Thoracic aorta (tissue), 2 donors: ENCODE results near the gene PDE6B. TPM values are rescaled to one million over a fixed set of nuclear protein-coding genes. Genes with fewer than 3 reads are reported as not detected.
A peak's percentile ranks its signal among the peaks of the same experiment; 100 is the strongest.
"Not testable (repeated sequence)": the region's sequence is repeated elsewhere in the genome, so short reads cannot be mapped to it uniquely, and the experiment has no call there.

ENCODE experiments used
- ATAC-seq: fragments of 150-250 bp; one replicate; pipeline ENCODE4 v1.8.0; 2017; ENCODE audit warnings: low read depth; ENCODE audit not compliant: insufficient number of reproducible peaks, low FRiP score
- DNase-seq: peaks from one replicate; pipeline ENCODE4 v3.0.0-alpha.2; 2020; ENCODE audit warnings: low spot score
- H3K27ac ChIP-seq, 2 donors: fragments of 200-600 bp; sonication (generic); 1 replicate in 1 of 2; 2 replicates in 1 of 2; pipeline ENCODE4 v1.5.1; 2016; ENCODE audit warnings: mild to moderate bottlenecking in 2 of 2, moderate library complexity in 2 of 2
- H3K27me3 ChIP-seq: fragments of 200-600 bp; sonication (generic); replicated peaks from 2 replicates; pipeline ENCODE4 v1.6.0; 2016; ENCODE audit warnings: mild to moderate bottlenecking; ENCODE audit not compliant: insufficient read depth
- H3K36me3 ChIP-seq: fragments of 200-600 bp; sonication (generic); one replicate; pipeline ENCODE4 v1.5.1; 2016
- H3K4me1 ChIP-seq, 2 donors: fragments of 200-600 bp; sonication (generic); 1 replicate in 1 of 2; 2 replicates in 1 of 2; pipeline versions ENCODE4 v1.5.1 to v1.6.0; 2016; ENCODE audit warnings: low read depth in 2 of 2, mild to moderate bottlenecking in 1 of 2; ENCODE audit not compliant: control insufficient read depth in 1 of 2
- H3K4me3 ChIP-seq: fragments of 200-600 bp; sonication (generic); 2 replicates; pipeline ENCODE4 v1.5.1; 2016; ENCODE audit warnings: mild to moderate bottlenecking
- H3K9me3 ChIP-seq: fragments of 200-600 bp; sonication (generic); 2 replicates; pipeline ENCODE4 v1.5.1; 2016
- CTCF ChIP-seq: fragments of 200-600 bp; sonication (generic); IDR thresholded peaks from one replicate; pipeline ENCODE4 v1.5.1; 2019; ENCODE audit warnings: antibody characterized with exemption
- total RNA-seq, 2 donors: library from RNA; depleted of rRNA; stranded (reverse); fragments of >200 nt; gene quantifications; one replicate each; pipeline versions ENCODE4 v1.1.0 to v1.2.3, GENCODE V29; 2016

PDE6B gene
- total RNA-seq, 2 donors from 2014 or later: 1.8 to 3.6 TPM

DNA sequence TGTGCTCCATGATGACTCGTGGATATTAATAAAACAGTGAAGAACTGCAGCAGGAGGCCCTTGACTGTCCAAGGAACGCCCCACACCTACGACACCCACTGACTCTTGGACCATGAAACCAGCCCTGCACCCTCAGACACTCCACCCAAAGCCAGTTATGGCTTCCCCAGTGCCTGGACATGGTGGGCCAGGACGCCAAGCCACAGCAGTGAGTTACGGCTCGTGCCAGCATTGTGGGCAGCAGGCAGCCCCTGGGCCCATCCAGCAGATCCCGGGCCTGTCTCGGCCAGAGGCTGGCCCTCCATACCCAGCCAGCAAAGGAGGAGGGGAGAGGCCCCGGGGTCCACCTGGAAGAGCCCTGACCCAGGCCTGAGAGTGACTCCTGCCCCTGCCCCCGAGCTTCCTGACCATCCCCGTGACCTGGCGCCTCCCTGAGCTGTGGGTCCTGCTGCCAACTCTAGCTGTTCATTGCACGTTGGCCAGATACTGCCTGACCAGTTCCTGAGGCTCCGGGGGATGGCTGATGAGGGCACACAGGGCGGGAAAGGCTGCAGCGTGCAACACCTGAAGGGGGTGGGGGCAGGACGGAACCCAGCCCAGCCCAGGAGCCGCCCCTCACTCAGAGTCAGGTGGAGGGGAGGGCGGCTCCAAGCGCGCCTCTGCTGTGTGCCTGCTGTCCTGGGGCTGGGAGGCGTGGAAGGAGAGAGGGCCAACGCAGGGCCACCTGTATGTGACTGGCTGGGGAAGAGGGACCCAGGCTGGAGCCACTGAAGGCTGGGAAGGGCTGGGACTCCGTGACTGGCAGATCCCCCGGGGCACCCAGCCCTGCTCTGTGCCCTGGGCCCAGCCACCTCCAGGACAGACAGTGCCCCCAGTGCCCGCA is 62.8 kb downstream of the PDE6B start:
- H3K4me3 ChIP-seq: peak overlapping the region; percentile 75
- no peak for ATAC-seq
- no peaks in the 10 kb centered on the region for H3K27me3 ChIP-seq
- no peak for TF ChIP-seq CTCF
- H3K9me3 ChIP-seq: no peaks in the 10 kb centered on the region
- peaks cover 7 to 22% of the 10 kb centered on the region in 2 donors for H3K4me1 ChIP-seq
- peak overlapping the region in 1 of 2 donors; percentile 72 for H3K27ac ChIP-seq
- no peaks in the 10 kb centered on the region for H3K36me3 ChIP-seq
- no peak for DNase-seq

DNA sequence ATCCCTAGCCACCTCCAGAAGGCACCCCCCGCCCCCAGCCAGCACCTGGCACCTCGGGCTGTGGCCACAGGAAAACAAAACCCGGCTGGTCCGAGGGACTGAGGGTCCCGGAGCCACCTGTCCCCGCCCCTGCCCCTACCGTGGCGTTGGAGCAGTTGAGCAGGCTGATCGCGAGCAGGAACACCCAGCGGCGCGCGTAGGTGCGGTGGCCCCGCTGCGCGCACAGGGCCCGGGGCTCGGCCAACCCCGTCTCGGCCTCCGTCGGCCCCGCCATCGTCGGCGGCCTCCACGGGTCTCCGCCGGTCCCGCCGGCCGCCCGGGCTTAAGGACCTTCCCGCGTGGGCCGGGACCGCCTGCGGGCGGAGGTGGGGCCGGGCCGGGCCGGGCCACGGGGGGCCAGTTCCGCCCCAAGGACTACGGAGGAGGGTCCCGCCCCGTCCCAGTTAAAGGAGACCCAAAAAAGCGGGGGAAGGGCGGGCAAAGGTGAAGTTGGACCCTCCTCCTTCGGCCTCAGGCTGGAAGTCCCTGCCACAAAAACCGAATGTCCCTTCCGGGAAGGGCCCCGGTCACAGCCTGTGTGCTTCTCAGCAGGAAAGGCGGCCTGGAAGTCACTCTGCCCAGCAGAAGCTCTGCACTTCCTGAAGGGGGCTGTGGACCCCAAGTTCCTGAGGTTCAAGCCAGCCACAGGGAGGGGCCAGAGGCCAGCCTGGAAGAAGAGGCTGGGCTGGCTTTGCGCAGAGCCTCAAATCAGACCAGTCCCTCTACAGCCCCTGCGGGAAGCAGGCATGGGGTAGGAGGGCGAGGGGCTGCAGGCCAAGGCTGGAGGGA is 63.7 kb downstream of the PDE6B start, which contains the start of gene SLC49A3:
Gene SLC49A3, minus strand, starts transcription at position 298 of the 828 bp plus-strand sequence. Its CDS starts 24 bp downstream, at position 274.
- peak within 1 kb of the TSS; percentile 53 to 72 for H3K27ac ChIP-seq
- no peak for DNase-seq
- peak within 1 kb of the TSS; percentile 75 for H3K4me3 ChIP-seq
- TF ChIP-seq CTCF: no peak
- H3K36me3 ChIP-seq: no peaks in the 10 kb centered on the region
- no peaks in the 10 kb centered on the region for H3K27me3 ChIP-seq
- ATAC-seq: peak; percentile 26
- H3K4me1 ChIP-seq: peaks cover 7 to 22% of the 10 kb centered on the region in 2 donors
- no peaks in the 10 kb centered on the region for H3K9me3 ChIP-seq

DNA sequence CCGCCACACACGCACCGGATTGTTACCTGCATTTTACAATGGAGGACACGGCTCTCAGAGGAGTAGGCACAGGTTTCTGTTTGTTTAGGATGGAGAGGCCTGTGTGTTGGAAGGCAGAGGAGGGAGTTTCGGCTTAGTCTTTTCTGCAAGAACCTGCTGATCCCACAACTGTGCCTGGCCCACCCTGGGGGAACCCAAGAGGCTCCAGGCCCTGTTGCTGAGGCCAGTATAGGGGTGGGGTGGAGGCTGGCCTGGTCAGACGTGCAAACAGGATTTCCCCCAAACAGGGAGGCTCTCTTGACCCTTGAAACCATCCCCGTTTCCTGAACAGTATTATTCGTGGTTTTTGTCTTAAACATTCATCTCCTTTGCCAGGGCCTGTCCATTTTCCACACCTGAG is 64.3 kb downstream of the PDE6B start:
- no peak for ATAC-seq
- no peaks in the 10 kb centered on the region for H3K9me3 ChIP-seq
- H3K36me3 ChIP-seq: no peaks in the 10 kb centered on the region
- no peak for DNase-seq
- peak overlapping the region; percentile 75 for H3K4me3 ChIP-seq
- peaks cover 7 to 22% of the 10 kb centered on the region in 2 donors for H3K4me1 ChIP-seq
- no peak for TF ChIP-seq CTCF
- H3K27me3 ChIP-seq: no peaks in the 10 kb centered on the region
- peak overlapping the region; percentile 53 to 72 for H3K27ac ChIP-seq

DNA sequence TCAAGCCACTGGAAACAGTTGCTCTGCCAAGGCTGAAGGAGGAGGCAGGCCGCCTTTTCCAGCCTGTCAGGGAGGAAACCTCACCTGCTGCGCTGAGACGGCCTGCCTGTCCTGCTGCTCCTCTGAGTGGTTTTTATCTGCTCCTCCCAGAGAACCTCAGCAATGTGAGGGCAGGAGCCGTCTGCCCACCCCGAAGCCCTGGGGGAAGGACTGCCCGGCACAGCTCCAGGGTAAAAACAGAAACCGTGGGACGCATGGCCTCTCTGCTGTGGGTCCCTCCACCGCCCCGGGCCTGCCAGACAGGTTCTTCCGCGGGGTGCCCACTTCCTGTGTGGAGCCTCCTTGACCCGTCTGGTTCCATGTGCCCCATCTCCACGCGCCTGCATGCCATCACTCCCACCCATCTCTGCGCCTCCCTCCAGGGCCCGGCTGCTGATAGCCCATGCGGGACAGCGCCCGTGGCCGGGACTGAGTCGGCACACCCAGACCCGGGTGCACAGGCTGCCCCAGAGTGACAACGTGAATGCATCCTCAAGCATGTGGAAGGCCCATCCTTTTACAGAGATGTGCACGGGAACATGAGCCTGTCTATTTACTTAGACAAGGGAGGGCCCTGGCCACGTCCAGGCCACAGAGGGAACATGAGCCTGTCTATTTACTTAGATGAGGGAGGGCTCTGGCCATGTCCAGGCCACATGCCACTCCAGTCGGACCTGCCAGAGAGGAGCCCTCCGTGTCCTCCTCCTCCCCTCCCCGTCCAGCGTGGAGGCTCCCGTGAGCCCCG is 67.6 kb downstream of the PDE6B start:
- no peaks in the 10 kb centered on the region for H3K27me3 ChIP-seq
- H3K4me3 ChIP-seq: no peak overlapping the region
- ATAC-seq (no peak), DNase-seq (no peak)
- no peaks in the 10 kb centered on the region for H3K9me3 ChIP-seq
- peaks cover 7 to 15% of the 10 kb centered on the region in 2 donors for H3K4me1 ChIP-seq
- H3K36me3 ChIP-seq: no peaks in the 10 kb centered on the region
- no peak for TF ChIP-seq CTCF
- H3K27ac ChIP-seq: no peak overlapping the region

- not testable (repeated sequence) for H3K36me3 ChIP-seq, H3K9me3 ChIP-seq, DNase-seq, ATAC-seq, H3K4me1 ChIP-seq, H3K4me3 ChIP-seq, H3K27me3 ChIP-seq, H3K27ac ChIP-seq
Observed at GRCh38 chr4:694341-694940, 69.1 kb downstream of the PDE6B start.
